Colonic mucosa (tissue), 4 donors: ENCODE results near the gene LZTS2. TPM values are rescaled to one million over a fixed set of nuclear protein-coding genes. Genes with fewer than 3 reads are reported as not detected.
"Not testable (repeated sequence)": the region's sequence is repeated elsewhere in the genome, so short reads cannot be mapped to it uniquely, and the experiment has no call there.

Experiments
- DNase-seq: peaks from one replicate; pipeline ENCODE4 v3.0.0-alpha.2; 2020
- H3K27ac ChIP-seq: fragments of 200-600 bp; one replicate; pipeline ENCODE4 v1.8.0; 2021
- H3K27me3 ChIP-seq: fragments of 200-600 bp; one replicate; pipeline ENCODE4 v1.8.0; 2021
- H3K36me3 ChIP-seq: fragments of 200-600 bp; one replicate; pipeline ENCODE4 v1.8.0; 2021
- H3K4me1 ChIP-seq: fragments of 200-600 bp; one replicate; pipeline ENCODE4 v1.8.0; 2021; ENCODE audit warnings: mild to moderate bottlenecking
- H3K4me3 ChIP-seq: fragments of 200-600 bp; one replicate; pipeline ENCODE4 v1.8.0; 2021
- H3K9ac ChIP-seq, 2 donors: one replicate each; pipeline ENCODE4 v1.7.0; 2013; ENCODE audit warnings: control low read depth in 2 of 2, low read depth in 2 of 2, low read length in 2 of 2
- H3K9me3 ChIP-seq: fragments of 200-600 bp; one replicate; pipeline ENCODE4 v1.8.0; 2021
- CTCF ChIP-seq: fragments of 200-600 bp; IDR thresholded peaks from one replicate; pipeline ENCODE4 v1.8.0; 2022; ENCODE audit warnings: antibody characterized with exemption, mild to moderate bottlenecking
- intact Hi-C: fragments of 100-400 bp; cut with DNase I; formaldehyde crosslinking; loops from one replicate; pipeline ENCODE4 v1.14.1; 2022
- total RNA-seq, 2 donors: library from RNA; stranded (reverse); fragmentation: NEBNext Ultra II Directional in 1 of 2; extraction: Animal tissue kit (Norgen Biotek cat#: 25700) in 1 of 2; gene quantifications; one replicate each; pipeline ENCODE4 v1.2.1, GENCODE V29; 2021
- donor health status: healthy.
- donor health status: DM: no; HTN: no; CAD: no.
- donor health status: DM: no; HTN: no; CAD: no.

The LZTS2 gene
- total RNA-seq, 2 donors from 2014 or later = 30.8 to 36.5 TPM

- TF ChIP-seq CTCF = no peak
- peak overlapping the region; percentile 76 for H3K4me3 ChIP-seq
- intact Hi-C loops = no loop called here
- peak overlapping the region; percentile 90 for H3K27ac ChIP-seq
- H3K4me1 ChIP-seq = peaks cover 8% of the 10 kb centered on the region
- no peaks in the 10 kb centered on the region for H3K27me3 ChIP-seq
- no peaks in the 10 kb centered on the region for H3K9me3 ChIP-seq
- peak; percentile 77 for DNase-seq
- no peaks in the 10 kb centered on the region for H3K36me3 ChIP-seq
- H3K9ac ChIP-seq = peak overlapping the region; percentile 85 to 90
Measured at GRCh38 chr10:101031796-101032636, 32.4 kb downstream of the LZTS2 start.

DNA sequence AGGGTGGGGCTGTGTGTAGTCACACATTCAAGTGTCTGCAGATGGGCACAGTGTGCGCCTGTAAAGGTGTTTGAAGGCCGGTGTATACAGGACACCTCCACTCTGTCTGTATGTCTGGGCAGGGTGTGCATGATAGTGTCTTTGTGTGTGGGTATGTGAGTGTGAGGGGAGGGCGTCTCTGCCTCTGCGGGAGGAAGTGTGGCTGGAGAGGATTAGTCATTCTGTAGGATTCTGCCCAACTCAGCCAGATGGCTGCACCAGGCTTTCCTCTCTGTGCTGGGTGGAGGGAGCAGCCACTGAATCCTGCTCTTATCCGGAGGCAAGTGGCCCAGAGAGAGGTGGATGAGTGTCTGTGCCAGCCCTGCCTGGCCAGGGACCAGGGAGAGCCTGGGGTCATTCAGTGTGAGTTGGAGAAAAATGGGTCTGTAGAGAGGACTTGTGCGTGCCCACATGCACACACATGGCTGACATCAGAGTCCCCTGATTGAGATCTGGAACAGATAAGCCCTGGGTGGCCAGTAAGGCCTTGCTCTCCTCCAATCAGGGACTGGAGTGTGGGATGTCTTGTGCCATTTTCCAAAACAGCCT is 33.1 kb downstream of the LZTS2 start:
- peak overlapping the region; percentile 76 for H3K4me3 ChIP-seq
- H3K27me3 ChIP-seq = no peaks in the 10 kb centered on the region
- peaks cover 8% of the 10 kb centered on the region for H3K4me1 ChIP-seq
- H3K9ac ChIP-seq = peak overlapping the region; percentile 85 to 90
- no peaks in the 10 kb centered on the region for H3K36me3 ChIP-seq
- intact Hi-C loops = no loop called here
- DNase-seq = peak; percentile 61
- TF ChIP-seq CTCF = no peak
- H3K27ac ChIP-seq = peak overlapping the region; percentile 90
- H3K9me3 ChIP-seq = no peaks in the 10 kb centered on the region

- H3K4me3 ChIP-seq = peak overlapping the region; percentile 76
- intact Hi-C loops = no loop called here
- H3K9me3 ChIP-seq = no peaks in the 10 kb centered on the region
- no peaks in the 10 kb centered on the region for H3K27me3 ChIP-seq
- no peak for DNase-seq
- no peak for TF ChIP-seq CTCF
- H3K9ac ChIP-seq = peak overlapping the region; percentile 85 to 90
- peaks cover 8% of the 10 kb centered on the region for H3K4me1 ChIP-seq
- H3K27ac ChIP-seq = peak overlapping the region; percentile 90
- H3K36me3 ChIP-seq = no peaks in the 10 kb centered on the region
Measured at GRCh38 chr10:101033276-101033675, 33.7 kb downstream of the LZTS2 start.

DNA sequence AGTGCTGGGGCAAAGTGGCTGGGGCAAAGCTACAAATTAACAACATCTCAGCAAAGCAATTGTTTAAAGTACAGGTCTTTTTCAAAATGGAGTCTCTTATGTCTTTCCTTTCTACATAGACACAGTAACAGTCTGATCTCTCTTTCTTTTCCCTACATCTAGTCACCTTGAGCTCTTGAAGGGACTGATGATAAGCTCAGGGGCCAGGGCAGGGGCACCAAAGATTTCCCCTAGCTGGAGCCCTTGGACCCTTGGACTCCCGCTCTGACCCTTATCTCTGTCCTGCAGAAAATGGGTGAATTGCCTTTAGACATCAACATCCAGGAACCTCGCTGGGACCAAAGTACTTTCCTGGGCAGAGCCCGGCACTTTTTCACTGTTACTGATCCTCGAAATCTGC is 34.8 kb downstream of the LZTS2 start:
- DNase-seq, intact Hi-C loops, H3K27me3 ChIP-seq, H3K4me1 ChIP-seq, H3K36me3 ChIP-seq, H3K9ac ChIP-seq, H3K4me3 ChIP-seq, H3K27ac ChIP-seq, H3K9me3 ChIP-seq: not testable (repeated sequence)

- intact Hi-C loops = no loop called here
- Histone ChIP-seq H3K27ac (no peak overlapping the region), H3K4me3 (no peak overlapping the region), H3K4me1 (peaks cover 8% of the 10 kb centered on the region), H3K27me3 (no peaks in the 10 kb centered on the region), H3K36me3 (peaks cover 6% of the 10 kb centered on the region), H3K9ac (peak overlapping the region in 1 of 2 donors; percentile 9), H3K9me3 (no peaks in the 10 kb centered on the region)
- no peak for TF ChIP-seq CTCF
- DNase-seq = no peak
Measured at GRCh38 chr10:101035314-101035713, 35.7 kb downstream of the LZTS2 start.
